GM19372 (cell line): ENCODE data around the gene SPG7.
A peak's percentile ranks its signal among the peaks of the same experiment; 100 is the strongest.

Experiments used
- ATAC-seq: cut with Tn5 transposase; IDR thresholded peaks from one replicate; pipeline ENCODE4 v1.9.1; 2021; ENCODE audit warnings: mild to moderate bottlenecking, low read depth, moderate library complexity; ENCODE audit not compliant: unreplicated experiment

SPG7 gene

GRCh38 chr16:89484923-89485679 is 23.1 kb upstream of the SPG7 start:
- ATAC-seq = no peak

DNA sequence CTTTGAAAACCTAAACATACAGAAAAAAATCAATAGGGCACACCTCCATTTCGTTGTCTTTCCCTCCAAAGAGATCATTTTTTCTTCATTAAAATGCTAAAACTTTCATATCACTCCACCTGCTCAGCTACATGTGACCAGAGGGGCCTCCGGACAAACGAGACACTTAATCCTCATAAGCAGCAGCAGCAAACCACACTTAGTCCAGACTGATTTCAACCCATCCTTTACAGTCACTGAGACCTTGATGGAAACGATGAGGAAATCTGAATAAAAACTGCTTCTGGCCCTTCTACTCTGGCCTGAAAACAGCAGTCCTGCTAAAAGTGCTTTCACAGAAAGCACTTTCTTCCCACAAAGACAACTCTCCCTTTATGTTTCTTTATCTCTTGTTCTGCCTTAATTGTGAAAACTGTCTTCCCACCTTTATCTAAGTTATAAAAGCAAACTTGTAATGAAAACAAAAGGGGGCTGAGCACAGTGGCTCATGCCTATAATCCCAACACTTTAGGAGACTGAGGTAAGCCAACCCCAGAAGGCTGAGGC is 22.4 kb upstream of the SPG7 start:
- no peak for ATAC-seq

DNA sequence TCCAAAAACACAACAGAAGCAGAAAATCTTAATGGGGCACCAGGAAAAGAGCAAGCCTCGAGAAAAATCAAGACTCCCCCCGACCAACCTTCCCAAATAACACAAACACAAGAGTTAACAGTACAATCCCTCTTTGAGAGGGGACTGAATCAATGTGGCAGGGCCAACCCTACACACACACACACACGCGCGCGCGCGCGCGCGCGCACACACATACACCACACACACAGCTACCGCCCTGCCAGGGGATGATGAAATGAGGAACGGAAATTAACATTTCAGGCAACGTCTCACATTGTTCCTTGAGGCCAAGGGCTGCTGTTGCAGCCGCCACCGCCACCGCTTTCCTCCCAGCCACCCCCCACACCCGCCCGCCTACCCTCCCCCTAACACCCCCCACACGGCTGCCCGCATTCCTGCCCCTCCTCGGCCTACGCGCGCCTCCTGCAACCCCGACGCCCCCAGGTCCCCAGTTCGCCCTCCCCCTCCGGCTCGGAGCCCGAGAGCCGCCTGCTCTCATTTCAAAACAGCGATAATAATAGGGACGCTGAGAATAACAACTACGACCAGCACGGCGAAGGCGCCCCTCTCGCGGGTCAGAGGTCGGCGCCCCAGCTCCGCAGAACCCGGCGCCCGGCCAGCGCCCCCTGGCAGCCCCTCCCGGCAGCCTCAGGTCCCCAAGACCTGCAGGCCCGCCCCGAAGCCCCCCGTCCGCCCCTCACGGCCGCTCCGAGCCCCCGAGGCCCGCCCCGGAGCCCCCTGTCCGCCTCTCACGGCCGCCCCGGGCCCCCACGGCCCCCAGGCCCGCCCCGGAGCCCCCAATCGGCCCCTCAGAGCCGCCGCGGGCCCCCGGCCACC is 18.9 kb upstream of the SPG7 start:
- peak; percentile 20 for ATAC-seq

- no peak for ATAC-seq
These were observed 18.2 kb upstream of the SPG7 start for GRCh38 chr16:89489898-89490438.

DNA sequence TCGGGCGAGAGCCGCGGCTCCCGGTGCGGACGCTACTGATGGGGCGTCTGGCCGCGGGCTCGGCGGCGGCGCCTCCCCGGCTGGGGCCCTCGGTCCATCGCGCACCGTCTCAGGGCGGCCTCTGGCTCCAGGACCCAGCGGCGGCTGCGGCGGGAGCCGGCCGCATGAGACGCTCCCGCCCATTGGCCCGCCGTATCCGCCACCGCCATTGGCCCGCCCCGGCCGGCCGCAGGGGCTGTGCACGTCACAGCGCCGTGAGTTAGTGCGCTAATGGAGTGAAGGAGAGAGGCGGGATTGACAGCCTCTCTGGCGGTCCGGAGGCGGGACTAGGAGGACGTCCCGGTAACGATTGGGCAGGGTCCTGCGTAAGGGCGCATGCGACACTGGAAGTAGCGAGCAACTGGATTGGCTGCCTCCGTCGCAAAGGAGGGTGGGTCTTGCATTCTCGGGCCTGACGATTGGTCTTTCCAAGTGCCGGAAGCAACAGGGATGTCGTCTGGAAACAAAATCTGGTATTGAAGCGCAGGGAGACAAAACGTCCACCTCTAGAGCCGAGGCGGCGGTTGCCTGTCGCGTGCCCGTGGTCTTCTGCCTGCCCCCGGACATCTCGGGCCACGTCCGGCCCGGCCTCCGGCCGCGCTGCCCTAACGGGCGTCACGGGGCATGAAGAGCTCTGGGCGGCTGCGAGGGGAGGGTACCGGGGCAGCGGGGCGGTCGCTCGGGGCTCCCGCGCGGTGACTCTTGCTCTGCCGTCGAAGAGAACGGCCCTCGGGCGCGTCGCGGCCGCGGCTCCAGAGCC is 17.6 kb upstream of the SPG7 start, which contains the start of gene ANKRD11:
ANKRD11 (minus strand) TSS at position 123 of the 799 bp plus-strand sequence. CDS start 173,542 bp downstream, outside the sequence.
- ATAC-seq = peak; percentile 82

DNA sequence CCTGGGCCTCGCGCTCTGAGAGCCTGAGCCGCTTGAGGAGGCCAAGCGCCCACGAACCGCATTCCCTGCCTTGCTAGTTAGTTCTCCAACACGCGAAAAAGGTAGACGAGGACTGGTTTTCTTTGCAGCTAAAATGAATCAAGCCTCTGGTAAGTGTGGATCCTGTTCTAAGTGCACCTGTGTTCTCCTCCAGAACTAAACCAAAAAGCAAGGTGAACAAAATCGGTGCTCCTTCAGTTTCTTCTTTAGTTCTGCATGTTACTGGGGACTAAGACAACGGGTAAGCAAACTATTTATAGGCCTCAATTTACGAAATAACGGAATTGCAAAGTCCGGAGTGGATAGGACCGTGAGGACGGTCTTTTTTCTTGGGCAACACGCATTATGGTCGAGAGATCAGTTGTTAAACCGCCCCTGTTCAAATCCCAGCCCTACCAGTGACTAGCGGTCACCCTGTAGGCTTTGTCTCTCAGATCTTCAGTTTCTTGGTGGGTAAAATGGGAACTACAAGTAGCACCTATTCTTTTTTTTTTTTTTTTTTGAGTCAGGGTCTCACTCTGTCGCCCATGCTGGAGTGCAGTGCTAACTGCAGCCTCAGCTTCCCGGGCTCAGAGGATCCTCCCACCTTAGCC is 16.8 kb upstream of the SPG7 start:
- no peak for ATAC-seq

GRCh38 chr16:89491974-89492687 is 16.1 kb upstream of the SPG7 start:
- ATAC-seq = no peak

DNA sequence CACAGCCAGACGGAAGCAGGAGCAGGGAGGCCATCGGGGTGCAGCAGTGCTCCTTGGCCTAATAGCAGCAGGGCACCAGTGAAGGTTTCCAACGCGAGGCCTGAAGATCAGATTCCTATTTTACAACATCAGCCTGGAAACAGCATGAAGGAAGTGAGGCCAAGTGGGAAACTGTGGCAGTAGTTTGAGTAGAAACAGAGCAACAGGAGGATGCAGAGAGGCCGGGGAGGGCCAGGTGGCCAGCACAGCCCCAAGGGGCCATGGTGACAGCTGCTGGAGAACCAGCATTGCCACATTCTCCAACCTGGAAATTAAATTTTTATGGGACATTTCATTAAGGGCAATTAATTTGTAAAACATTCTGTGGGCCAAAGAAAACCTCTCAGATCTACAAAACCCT is 14.4 kb upstream of the SPG7 start:
- no peak for ATAC-seq

DNA sequence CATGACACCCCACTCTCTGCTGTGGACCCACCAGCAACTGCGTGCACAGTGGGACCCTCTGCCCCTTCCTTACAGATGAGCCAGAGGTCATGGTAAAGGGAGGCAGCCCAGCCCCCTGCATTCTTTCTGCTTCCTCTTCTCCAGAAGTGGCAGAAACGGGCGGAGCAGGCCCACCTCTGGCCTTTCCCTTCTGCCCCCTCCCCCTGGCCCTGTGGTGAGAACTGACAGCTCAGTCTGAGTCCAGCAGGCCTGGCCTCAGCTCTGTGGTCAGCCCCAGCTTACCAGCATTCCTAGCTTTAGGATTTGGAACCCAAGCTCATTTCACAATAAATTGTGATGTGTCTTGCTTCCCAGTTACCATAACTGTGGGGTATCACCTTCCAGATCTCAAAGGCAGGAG is 13.1 kb upstream of the SPG7 start:
- ATAC-seq = no peak

- no peak for ATAC-seq
These were observed 9.4 kb upstream of the SPG7 start for GRCh38 chr16:89498839-89499238.

GRCh38 chr16:89499767-89500166 is 8.4 kb upstream of the SPG7 start:
- no peak for ATAC-seq

DNA sequence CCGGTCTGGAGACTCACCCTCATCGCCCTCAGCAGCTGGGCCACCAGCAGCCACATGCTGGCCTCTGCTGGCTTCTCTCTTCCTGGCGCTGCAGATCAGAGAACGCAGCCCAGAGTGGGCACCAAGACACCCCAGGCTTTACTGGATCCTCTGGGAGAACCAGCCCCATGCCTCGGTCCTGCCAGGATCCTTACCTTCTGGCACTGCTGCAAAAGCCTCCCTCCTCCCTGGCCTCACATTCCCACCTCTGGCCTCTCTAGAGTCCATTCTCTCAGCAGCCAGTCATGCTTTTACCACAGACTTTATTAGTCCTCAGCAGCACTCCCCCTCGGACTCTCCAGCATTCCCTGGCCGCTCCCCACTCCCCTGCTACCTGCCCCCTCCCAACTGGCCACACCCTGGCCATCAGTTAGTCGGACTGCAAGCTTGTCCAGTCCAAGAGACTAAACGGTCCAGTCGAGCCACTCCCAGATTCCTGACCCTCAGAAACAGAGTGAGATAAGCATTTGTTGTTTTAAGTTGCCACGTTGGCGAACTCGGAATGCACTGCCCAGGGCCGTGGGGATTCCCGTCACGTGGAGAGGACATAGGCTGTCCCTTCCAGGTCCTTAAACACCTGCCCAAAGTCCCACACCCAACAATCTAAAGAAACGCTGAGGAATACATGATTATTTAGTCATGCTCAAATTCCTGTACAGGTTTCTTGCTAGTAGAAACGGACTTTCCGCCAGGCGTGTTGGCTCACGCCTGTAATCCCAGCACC is 5.9 kb upstream of the SPG7 start:
- ATAC-seq = no peak

DNA sequence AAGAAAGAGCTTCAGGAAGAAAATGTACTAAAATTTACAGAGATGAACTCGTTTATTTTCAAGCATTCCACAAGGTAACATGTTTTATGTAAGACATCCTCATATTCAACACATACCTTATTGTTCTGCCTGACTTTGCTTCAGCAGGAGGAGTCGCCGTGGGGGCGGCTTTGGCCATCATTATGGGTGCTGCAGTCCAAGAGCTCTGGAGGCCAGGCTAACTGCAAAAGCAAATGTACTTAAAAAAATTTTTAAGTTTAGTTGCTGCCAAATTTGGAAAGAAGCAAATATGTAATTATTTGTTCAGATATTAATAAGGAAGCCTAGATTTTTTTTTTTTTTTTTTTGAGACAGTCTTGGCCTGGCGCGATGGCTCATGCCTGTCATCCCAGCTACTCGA is 4.1 kb upstream of the SPG7 start:
- no peak for ATAC-seq

GRCh38 chr16:89505204-89506112 is 2.7 kb upstream of the SPG7 start:
- ATAC-seq = peak; percentile 41

DNA sequence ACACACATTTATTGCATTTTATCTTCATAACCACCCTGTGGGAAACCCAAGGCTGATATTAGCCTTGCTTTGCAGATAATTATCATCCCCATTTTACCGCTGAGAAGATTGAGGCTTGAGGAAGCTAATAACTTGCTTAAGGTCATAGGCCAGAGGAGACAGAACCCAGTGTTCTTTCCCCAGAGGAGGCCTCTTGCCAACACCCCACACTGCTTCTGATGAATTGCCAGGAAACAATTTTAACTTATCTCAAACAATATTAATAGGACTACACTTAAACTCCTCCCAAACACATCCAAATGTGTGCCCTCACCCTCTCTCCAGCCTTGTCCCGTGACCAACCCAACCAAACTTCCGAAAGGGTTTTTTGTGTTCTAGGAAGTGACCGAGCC is 2.1 kb upstream of the SPG7 start:
- no peak for ATAC-seq

DNA sequence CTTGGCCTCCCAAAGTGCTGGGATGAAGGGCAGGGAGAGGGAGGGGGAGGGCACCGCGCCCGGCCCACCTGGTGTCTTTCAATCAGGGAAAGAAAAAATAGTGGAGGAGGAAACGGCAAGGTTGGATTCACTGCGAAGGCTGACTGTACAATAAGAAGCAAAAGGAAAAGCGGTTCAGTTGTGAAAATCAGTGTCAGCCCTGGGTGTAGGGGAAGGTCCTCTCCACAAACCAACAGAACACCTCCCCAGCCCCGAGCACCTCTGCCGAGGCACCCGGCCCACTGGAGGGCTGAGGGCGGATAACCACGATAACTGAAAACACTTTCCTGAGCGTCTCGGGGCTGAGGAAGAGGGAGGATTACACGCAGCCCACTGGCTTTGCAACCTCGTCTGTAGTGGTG is 1.4 kb upstream of the SPG7 start:
- ATAC-seq = no peak

- ATAC-seq = no peak
These were observed 879 bp upstream of the SPG7 start for GRCh38 chr16:89507214-89507833.
